GM21526 (cell line): ENCODE data around the gene MAGIX.

Experiments used
- ATAC-seq: cut with Tn5 transposase; IDR thresholded peaks from one replicate; pipeline ENCODE4 v1.9.1; 2021; ENCODE audit warnings: moderate library complexity; ENCODE audit not compliant: unreplicated experiment, low FRiP score

The MAGIX gene

GRCh38 chrX:49179358-49179757 lies 16.8 kb downstream of the MAGIX start:
- ATAC-seq, result no peak

DNA sequence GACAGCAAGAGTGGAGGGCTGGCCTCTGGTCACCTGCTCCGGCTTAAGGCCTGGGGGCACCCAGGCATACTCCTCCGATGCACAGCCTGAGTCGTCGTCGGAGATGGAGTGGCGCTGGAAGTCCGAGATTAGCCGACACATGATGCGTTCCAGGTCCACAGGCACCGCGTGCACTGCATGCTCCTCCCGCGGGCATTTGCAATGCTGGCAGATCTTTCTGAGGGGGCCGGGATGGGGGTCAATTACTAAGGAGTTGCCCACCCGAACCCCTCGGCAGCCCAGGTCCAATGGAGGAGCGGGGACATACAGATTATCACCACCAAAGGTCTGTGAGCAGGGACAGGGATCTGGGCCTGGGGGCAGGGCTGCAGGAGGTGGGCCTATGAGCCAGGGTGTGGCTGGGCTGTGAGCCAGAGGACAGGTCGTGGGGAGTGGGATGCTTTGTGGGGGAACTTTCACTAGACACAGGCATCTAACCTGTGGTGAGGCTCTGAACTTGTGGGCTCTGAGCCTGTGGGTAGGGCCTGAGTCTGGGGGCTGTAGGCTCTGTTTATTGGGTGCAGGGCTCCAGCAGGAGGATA lies 21.2 kb downstream of the MAGIX start:
- no peak for ATAC-seq

DNA sequence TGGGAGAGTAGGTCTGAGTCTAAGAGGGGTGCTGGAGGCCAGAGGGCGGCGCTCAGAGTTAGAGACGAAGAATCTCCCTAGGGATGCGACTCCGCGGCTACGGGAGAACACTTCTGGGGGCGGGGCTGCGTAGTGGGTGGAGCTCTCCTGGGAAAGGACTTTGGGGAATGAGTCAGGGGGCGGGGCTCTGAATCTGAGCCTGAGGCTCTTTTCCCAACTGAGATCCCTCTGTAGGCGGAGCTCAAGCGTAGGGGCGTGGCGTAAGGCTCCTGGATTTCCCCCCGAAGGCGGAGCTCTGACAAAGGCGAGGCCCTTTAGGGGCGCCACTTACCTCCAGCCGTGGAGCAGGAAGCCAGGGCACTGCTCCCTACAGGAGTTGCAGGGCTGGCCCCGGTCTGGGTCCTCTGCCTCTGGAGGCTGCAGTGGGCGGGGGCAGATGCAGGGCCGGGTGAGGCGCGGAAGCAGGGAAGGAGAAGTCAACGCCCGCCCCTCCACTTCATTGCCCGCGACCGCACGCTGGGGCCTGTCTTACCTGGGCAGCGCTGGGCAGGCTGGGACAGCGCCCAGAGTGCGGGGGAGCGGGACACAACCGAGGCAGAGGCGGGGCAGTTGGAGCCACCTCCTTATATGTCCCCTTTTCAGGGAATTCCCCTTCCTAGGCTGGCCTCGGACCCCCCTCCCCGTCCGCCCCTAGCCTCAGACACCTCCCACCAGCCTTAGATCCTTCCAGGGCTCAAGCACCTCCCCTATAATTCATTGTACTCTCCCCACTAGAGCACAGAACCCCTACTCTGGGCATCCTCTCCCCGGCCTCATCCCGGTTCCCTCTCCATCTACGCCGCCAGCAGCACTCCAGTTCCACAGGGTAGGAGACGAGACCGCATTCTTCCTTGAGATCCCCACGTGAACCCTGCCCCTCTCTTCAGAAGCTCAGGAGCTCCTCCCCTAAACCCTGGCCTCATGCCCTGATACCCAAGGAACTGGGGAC lies 22.0 kb downstream of the MAGIX start:
- ATAC-seq, result no peak

- no peak for ATAC-seq
Observed at GRCh38 chrX:49186125-49187027, 23.8 kb downstream of the MAGIX start, which contains the start of gene PRICKLE3. TSS of gene PRICKLE3 (minus strand) at chrX:49186373. CDS start at chrX:49186297, 76 bp downstream.

DNA sequence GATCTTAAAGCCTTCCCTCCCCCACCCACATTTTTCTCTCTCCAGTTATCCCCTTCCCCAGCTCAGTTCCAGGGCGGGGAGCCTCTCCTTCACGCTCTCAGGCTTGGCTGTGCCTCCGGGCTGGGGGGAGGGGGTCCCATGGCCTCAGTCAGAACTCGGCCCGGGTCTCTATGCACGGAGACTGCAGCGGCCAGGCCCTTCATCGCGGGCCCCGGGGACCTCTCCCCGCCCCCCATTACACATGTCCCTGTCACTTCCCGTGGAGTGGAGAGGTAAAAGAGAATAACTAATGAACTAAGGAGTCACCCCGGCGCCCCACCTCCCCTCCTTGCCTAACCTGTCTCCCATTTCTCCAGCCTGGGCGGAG lies 24.5 kb downstream of the MAGIX start:
- ATAC-seq, result no peak

- ATAC-seq, result no peak
Observed at GRCh38 chrX:49187526-49187925, 25.0 kb downstream of the MAGIX start.

GRCh38 chrX:49188468-49189076 lies 26.0 kb downstream of the MAGIX start:
- no peak for ATAC-seq

DNA sequence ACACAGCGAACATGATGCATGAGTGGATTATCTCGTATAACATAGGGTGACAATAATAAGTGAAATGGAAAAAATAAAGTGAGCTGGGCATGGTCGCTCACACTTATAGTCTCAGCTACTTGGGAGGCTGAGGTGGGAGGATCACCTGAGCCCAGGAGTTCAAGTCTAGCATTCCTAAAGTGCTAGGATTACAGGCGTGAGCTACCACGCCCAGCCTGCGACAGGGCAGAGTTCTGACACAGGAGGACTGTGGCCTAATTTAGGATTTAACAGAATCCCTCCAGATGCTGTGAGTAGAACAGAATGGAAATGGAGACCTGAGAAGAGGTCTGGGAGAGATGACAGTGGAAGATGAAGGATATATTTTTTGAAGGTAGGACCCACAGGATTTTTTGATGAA lies 27.0 kb downstream of the MAGIX start:
- ATAC-seq, result no peak

GRCh38 chrX:49190821-49191573 lies 28.4 kb downstream of the MAGIX start:
- peak; percentile 86 for ATAC-seq

DNA sequence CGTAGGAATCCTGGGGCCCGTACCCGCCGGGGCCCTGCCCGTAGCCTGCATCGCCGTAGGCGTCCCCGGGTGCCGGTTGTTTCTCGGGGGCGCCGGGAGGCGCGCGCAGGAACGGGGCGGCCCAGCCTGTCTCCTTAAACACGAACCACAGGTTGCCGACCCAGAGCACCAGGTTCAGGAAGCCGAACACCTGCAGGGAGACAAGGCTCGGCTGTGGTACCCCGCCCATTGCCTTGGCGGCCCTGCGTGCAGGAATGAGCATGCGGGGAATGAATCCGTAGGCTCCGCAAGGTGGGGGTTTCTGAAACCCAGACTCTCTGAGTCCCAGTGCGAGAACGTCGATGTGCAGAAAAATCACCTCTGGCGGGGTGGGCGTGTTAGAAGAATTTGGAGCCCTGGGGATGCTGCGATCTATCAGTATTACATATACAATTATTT lies 29.0 kb downstream of the MAGIX start:
- ATAC-seq, result no peak

- no peak for ATAC-seq
Observed at GRCh38 chrX:49192722-49193328, 30.3 kb downstream of the MAGIX start.

DNA sequence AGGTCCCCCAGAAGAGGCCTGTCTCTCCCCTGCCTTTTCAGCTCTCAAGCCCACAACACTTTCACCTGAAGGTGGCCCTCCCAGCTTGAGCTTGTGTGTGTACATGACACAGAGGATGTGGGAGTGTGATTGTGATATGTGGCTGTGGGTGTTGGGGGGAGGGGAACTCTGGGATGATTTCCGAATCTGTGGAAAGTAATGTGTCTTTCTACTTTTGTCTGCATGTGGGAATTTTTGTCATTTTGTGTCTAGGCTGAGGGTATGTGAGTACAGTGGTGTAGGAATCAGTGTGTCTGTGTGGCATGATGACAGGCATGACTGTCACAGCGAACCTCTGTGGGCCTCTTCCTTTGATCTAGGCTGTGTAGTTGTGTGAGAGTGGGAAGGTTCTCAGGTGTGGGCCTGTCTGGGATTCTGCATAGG lies 31.0 kb downstream of the MAGIX start:
- no peak for ATAC-seq

GRCh38 chrX:49197543-49198087 lies 35.1 kb downstream of the MAGIX start:
- ATAC-seq, result no peak

DNA sequence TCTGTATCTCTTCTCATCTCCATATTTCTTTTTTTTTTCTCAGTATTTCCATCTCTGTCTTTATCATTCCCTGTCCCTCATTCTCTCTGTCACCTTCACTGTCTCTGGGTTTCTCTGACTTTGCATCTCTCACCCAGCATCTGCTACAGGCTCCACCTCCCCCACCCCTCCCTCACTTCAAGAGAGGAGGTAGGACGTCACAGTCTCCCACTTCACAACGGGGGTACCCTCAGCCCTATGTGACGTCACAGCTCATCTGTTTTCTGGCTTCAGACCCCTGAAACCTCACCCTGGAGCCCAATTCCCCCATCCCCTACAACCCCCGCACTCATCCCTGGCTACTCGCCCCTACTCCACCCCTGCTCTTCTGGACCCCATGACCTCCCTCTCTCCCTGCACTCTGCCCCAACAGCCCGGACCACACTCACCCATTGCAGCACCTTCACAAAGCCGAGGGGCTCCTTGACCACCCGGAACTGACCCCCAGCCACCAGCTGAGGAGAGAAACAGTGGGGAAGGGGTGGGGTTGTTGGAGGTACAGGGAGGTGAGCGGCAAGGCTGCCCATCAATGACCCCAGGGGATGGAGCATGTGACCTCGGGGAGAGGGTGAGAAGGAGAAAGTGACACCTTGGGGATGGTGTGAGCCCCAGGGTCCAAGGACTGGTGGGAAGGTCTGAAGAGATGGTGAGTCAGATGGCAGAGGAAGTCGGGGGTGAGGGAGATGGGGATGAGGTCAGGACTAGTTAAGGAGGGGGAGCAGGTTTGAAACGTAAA lies 36.2 kb downstream of the MAGIX start:
- no peak for ATAC-seq

GRCh38 chrX:49199315-49199595 lies 36.7 kb downstream of the MAGIX start:
- ATAC-seq, result no peak

DNA sequence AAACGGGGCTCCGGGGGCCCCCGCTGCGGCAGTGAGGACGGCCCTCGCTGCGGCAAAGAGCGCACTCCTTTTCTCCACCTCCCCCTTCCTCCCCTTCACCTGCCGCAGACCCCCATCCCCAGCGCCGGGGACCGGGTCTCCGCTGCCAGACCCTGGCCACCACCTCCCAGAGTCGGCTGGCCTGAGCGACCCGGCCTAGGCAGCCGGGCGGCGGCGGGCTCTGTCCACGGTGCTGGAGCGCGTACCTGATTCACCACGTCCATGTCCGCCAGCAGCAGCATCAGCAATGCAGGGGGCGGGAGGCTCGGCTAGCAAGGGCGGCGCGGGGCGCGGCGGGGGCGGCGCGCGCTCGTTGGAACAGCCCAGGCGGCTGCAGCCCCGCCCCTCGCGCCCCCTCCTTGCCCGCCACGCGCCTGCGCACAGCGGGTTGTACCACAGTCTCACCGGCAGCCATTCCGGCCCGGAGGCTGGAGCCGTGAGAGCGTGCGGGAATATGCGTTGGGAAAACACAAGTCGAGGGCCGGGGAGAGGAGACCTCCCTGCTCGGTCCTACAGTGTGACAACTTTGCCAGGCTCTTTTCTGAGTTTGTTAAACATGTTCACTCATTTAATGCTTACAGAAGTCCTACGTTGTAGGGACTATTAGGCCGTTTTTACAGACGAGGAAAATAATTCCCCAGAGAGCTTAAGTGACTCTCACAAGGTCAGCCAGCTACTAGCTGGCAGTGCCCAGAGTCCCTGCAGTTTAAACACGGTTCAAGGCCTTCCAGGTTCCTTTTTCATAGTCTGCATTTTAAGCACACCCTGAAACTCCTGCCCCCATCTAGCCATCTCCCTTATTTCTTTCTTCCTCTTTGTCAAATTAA lies 37.6 kb downstream of the MAGIX start, which contains the start of gene SYP:
TSS of gene SYP (minus strand) at position 288 of the 866 bp plus-strand sequence. CDS start at position 281, 7 bp downstream.
- ATAC-seq, result peak; percentile 91

DNA sequence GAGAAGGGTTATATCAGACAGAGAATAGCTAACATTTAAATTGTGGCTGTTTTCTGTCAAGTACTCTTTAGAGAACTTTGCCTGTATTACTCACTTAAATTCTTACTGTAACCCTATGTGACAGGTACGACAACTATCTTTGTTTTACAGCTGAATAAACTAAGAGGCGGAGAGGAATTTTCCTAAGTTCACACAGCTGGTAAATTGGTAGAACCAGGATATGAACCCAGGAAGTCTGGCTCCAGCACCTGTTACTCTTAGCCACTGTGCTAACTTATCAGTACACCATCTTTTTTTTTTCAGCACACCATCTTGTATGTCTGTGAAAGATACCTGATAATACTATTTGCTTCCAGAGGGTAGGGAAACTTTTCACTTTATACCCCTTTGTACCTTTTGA lies 39.5 kb downstream of the MAGIX start:
- ATAC-seq, result no peak
